Type B pancreatic cell (in vitro differentiated cells): ENCODE results near the gene SUPT20HL1. TPM values are rescaled to one million over a fixed set of nuclear protein-coding genes. Genes with fewer than 3 reads are reported as not detected.
"Not testable (repeated sequence)": the region's sequence is repeated elsewhere in the genome, so short reads cannot be mapped to it uniquely, and the experiment has no call there.

Experiments
- DNase-seq: peaks from one replicate; pipeline ENCODE4 v3.0.0; 2021; ENCODE audit warnings: mixed read lengths; ENCODE audit not compliant: unreplicated experiment; ENCODE audit errors: extremely low spot score
- H3K27ac Mint-ChIP-seq: 2 replicates; pipeline ENCODE4 v1.8.0; 2021; ENCODE audit warnings: mild to moderate bottlenecking, mixed read lengths
- H3K27me3 Mint-ChIP-seq: 2 replicates; pipeline ENCODE4 v1.8.0; 2021; ENCODE audit warnings: mixed read lengths
- H3K36me3 Mint-ChIP-seq: 2 replicates; pipeline ENCODE4 v1.8.0; 2021; ENCODE audit warnings: mixed read lengths
- H3K4me1 Mint-ChIP-seq: one replicate; pipeline ENCODE4 v1.8.0; 2021; ENCODE audit warnings: mixed read lengths; ENCODE audit not compliant: unreplicated experiment
- H3K4me3 Mint-ChIP-seq: 2 replicates; pipeline ENCODE4 v1.8.0; 2021; ENCODE audit warnings: mild to moderate bottlenecking, mixed read lengths
- H3K9me3 Mint-ChIP-seq: 2 replicates; pipeline ENCODE4 v1.8.0; 2021; ENCODE audit warnings: mixed read lengths
- CTCF ChIP-seq: fragments of 200-600 bp; sonication (generic); conservative IDR thresholded peaks from 2 replicates; pipeline ENCODE4 v1.5.0; 2021; ENCODE audit warnings: antibody characterized with exemption, mild to moderate bottlenecking
- total RNA-seq: library from RNA; stranded (reverse); gene quantifications from 2 replicates; pipeline ENCODE4 v1.2.1, GENCODE V29; 2021; ENCODE audit warnings: low replicate concordance

SUPT20HL1 gene
- total RNA-seq, 1 donor from 2014 or later: not detected

- Mint-ChIP-seq H3K27ac (no peak overlapping the region), H3K9me3 (no peaks in the 10 kb centered on the region), H3K4me1 (no peaks in the 10 kb centered on the region), H3K4me3 (no peak overlapping the region), H3K27me3 (peaks cover 6% of the 10 kb centered on the region), H3K36me3 (no peaks in the 10 kb centered on the region)
- DNase-seq: no peak
- no peak for TF ChIP-seq CTCF
These were observed 3.9 kb downstream of the SUPT20HL1 start for GRCh38 chrX:24364326-24364725.

GRCh38 chrX:24364851-24365538, 4.6 kb downstream of the SUPT20HL1 start:
- Mint-ChIP-seq H3K27ac (no peak overlapping the region), H3K4me1 (no peaks in the 10 kb centered on the region), H3K36me3 (no peaks in the 10 kb centered on the region), H3K4me3 (no peak overlapping the region), H3K9me3 (no peaks in the 10 kb centered on the region), H3K27me3 (peaks cover 10% of the 10 kb centered on the region)
- no peak for TF ChIP-seq CTCF
- DNase-seq: no peak

GRCh38 chrX:24366762-24367400, 6.4 kb downstream of the SUPT20HL1 start:
- H3K4me1 Mint-ChIP-seq, H3K9me3 Mint-ChIP-seq, H3K27ac Mint-ChIP-seq, DNase-seq, H3K36me3 Mint-ChIP-seq, H3K4me3 Mint-ChIP-seq: not testable (repeated sequence)
- peaks cover 28% of the 10 kb centered on the region for H3K27me3 Mint-ChIP-seq

GRCh38 chrX:24369816-24370215, 9.4 kb downstream of the SUPT20HL1 start:
- TF ChIP-seq CTCF: no peak
- peaks cover 42% of the 10 kb centered on the region for H3K27me3 Mint-ChIP-seq
- no peaks in the 10 kb centered on the region for H3K9me3 Mint-ChIP-seq
- H3K4me3 Mint-ChIP-seq: no peak overlapping the region
- no peaks in the 10 kb centered on the region for H3K36me3 Mint-ChIP-seq
- H3K4me1 Mint-ChIP-seq: peaks cover 9% of the 10 kb centered on the region
- DNase-seq: no peak
- no peak overlapping the region for H3K27ac Mint-ChIP-seq

GRCh38 chrX:24371391-24371972, 11.0 kb downstream of the SUPT20HL1 start:
- no peak for DNase-seq
- Mint-ChIP-seq H3K4me1 (peaks cover 9% of the 10 kb centered on the region), H3K9me3 (no peaks in the 10 kb centered on the region), H3K36me3 (no peaks in the 10 kb centered on the region), H3K4me3 (peak overlapping the region; percentile 63), H3K27me3 (peaks cover 38% of the 10 kb centered on the region), H3K27ac (peak overlapping the region; percentile 70)
- peak; percentile 89 for TF ChIP-seq CTCF
